ENCODE measurements around the gene TSPAN4. TPM values are rescaled to one million over a fixed set of nuclear protein-coding genes. Genes with fewer than 3 reads are reported as not detected.

Gene TSPAN4
- total and polyA plus RNA-seq, 2 of the 13 experiments (the other 11 are each of a cell fraction or from before 2014, with no cell fraction given) = 31.7 to 68.3 TPM

DNA sequence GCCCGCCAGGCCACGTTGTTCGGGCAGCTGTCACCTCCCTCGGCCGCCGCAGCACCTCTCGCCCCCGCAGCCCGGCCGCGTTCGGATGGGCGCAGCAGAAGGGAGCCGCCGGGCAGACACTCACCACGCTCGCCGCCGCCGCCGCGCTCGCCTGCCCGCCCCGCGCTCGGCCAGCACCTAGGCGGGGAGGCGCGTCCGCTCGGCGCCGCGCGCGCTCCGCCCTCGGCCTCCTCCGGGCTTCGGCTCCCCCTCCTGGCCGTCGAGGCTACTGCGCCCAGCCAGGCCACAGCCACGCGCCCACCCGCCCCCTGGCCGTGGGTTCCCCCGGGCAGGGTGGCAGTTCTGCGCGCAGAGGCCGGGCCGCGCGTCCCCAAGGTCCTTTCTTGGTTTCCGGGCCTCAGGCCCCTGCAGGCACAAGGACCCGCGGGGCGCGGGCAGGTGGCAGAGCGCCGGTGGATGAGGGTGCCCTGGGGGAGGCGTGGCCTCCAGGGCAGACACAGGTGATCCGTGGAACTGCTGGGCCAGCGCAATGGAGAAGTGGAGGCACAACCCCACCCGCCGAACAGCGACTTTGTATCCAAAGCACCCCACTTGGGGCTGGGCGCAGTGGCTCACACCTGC, 44.4 kb upstream of the TSPAN4 start, which contains the start of gene SLC25A22 (continued):
- TF ChIP-seq, protein P1, sequence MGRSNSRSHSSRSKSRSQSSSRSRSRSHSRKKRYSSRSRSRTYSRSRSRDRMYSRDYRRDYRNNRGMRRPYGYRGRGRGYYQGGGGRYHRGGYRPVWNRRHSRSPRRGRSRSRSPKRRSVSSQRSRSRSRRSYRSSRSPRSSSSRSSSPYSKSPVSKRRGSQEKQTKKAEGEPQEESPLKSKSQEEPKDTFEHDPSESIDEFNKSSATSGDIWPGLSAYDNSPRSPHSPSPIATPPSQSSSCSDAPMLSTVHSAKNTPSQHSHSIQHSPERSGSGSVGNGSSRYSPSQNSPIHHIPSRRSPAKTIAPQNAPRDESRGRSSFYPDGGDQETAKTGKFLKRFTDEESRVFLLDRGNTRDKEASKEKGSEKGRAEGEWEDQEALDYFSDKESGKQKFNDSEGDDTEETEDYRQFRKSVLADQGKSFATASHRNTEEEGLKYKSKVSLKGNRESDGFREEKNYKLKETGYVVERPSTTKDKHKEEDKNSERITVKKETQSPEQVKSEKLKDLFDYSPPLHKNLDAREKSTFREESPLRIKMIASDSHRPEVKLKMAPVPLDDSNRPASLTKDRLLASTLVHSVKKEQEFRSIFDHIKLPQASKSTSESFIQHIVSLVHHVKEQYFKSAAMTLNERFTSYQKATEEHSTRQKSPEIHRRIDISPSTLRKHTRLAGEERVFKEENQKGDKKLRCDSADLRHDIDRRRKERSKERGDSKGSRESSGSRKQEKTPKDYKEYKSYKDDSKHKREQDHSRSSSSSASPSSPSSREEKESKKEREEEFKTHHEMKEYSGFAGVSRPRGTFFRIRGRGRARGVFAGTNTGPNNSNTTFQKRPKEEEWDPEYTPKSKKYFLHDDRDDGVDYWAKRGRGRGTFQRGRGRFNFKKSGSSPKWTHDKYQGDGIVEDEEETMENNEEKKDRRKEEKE (IDR thresholded peaks at IDR 0.05) = no peak
- TF ChIP-seq ZNF333 (CRISPR knock-in tag; IDR thresholded peaks at IDR 0.05; ENCODE audit: borderline replicate concordance) (no peak), HOXA3 (CRISPR knock-in tag; IDR thresholded peaks at IDR 0.05) (0 out of 2 replicates have a peak, but pooled peaks have one; percentile 54), CBX1 (IDR thresholded peaks at IDR 0.05; ENCODE audit: low read depth) (no peak), TBP (CRISPR knock-in tag; IDR thresholded peaks at IDR 0.05) (no peak), ASH2L (IDR thresholded peaks at IDR 0.05; ENCODE audit: insufficient read length, low read depth, low read length) (no peak), ZNF337 (CRISPR knock-in tag; IDR thresholded peaks at IDR 0.05; ENCODE audit: borderline replicate concordance, low read depth) (no peak), ZNF160 (CRISPR knock-in tag; IDR thresholded peaks at IDR 0.05) (no peak), ZNF709 (CRISPR knock-in tag; IDR thresholded peaks at IDR 0.05) (no peak), ZSCAN29 (CRISPR knock-in tag; conservative IDR thresholded peaks at IDR 0.05) (no peak), ZNF530 (CRISPR knock-in tag; IDR thresholded peaks at IDR 0.05; ENCODE audit: low read depth) (no peak), AGO1 (IDR thresholded peaks at IDR 0.05; ENCODE audit: low read depth, low read length, poor library complexity, severe bottlenecking) (no peak), AGO2 (optimal IDR thresholded peaks at IDR 0.05; ENCODE audit: low read depth, low read length) (peak; percentile 47), KDM2A (CRISPR knock-in tag; IDR thresholded peaks at IDR 0.05; ENCODE audit: borderline replicate concordance, low read depth) (peak; percentile 53), HNF4G (IDR thresholded peaks at IDR 0.05; ENCODE audit: borderline replicate concordance, low read depth, low read length) (no peak), HNF4G (CRISPR knock-in tag; IDR thresholded peaks at IDR 0.05; ENCODE audit: borderline replicate concordance, low read depth) (no peak)
- TF ChIP-seq, protein P2, sequence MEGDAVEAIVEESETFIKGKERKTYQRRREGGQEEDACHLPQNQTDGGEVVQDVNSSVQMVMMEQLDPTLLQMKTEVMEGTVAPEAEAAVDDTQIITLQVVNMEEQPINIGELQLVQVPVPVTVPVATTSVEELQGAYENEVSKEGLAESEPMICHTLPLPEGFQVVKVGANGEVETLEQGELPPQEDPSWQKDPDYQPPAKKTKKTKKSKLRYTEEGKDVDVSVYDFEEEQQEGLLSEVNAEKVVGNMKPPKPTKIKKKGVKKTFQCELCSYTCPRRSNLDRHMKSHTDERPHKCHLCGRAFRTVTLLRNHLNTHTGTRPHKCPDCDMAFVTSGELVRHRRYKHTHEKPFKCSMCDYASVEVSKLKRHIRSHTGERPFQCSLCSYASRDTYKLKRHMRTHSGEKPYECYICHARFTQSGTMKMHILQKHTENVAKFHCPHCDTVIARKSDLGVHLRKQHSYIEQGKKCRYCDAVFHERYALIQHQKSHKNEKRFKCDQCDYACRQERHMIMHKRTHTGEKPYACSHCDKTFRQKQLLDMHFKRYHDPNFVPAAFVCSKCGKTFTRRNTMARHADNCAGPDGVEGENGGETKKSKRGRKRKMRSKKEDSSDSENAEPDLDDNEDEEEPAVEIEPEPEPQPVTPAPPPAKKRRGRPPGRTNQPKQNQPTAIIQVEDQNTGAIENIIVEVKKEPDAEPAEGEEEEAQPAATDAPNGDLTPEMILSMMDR (CRISPR knock-in tag; IDR thresholded peaks at IDR 0.05) = peak; percentile 78
- TF ChIP-seq, protein P3, sequence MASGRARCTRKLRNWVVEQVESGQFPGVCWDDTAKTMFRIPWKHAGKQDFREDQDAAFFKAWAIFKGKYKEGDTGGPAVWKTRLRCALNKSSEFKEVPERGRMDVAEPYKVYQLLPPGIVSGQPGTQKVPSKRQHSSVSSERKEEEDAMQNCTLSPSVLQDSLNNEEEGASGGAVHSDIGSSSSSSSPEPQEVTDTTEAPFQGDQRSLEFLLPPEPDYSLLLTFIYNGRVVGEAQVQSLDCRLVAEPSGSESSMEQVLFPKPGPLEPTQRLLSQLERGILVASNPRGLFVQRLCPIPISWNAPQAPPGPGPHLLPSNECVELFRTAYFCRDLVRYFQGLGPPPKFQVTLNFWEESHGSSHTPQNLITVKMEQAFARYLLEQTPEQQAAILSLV (CRISPR knock-in tag; IDR thresholded peaks at IDR 0.05; ENCODE audit: borderline replicate concordance) = 0 out of 2 replicates have a peak, but pooled peaks have one; percentile 5
- TF ChIP-seq, protein P4, sequence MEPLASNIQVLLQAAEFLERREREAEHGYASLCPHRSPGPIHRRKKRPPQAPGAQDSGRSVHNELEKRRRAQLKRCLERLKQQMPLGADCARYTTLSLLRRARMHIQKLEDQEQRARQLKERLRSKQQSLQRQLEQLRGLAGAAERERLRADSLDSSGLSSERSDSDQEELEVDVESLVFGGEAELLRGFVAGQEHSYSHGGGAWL (CRISPR knock-in tag; IDR thresholded peaks at IDR 0.05) = no peak
- TF ChIP-seq, protein P5, sequence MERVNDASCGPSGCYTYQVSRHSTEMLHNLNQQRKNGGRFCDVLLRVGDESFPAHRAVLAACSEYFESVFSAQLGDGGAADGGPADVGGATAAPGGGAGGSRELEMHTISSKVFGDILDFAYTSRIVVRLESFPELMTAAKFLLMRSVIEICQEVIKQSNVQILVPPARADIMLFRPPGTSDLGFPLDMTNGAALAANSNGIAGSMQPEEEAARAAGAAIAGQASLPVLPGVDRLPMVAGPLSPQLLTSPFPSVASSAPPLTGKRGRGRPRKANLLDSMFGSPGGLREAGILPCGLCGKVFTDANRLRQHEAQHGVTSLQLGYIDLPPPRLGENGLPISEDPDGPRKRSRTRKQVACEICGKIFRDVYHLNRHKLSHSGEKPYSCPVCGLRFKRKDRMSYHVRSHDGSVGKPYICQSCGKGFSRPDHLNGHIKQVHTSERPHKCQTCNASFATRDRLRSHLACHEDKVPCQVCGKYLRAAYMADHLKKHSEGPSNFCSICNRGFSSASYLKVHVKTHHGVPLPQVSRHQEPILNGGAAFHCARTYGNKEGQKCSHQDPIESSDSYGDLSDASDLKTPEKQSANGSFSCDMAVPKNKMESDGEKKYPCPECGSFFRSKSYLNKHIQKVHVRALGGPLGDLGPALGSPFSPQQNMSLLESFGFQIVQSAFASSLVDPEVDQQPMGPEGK (CRISPR knock-in tag; IDR thresholded peaks at IDR 0.05) = 0 out of 2 replicates have a peak, but pooled peaks have one; percentile 20
